ENCODE measurements around the gene NFKB2.
A peak's percentile ranks its signal among the peaks of the same experiment; 100 is the strongest.

The NFKB2 gene

GRCh38 chr10:102395400-102396316 is at the start of gene NFKB2:
Gene NFKB2, plus strand, starts transcription at chr10:102395705. Its CDS starts 255 bp downstream, at chr10:102395960.
- no peak for DNase-seq

GRCh38 chr10:102347236-102347828 is 48.2 kb upstream of the NFKB2 start:
- DNase-seq: peak; percentile 9

GRCh38 chr10:102352066-102352715 is 43.3 kb upstream of the NFKB2 start:
- DNase-seq: no peak

GRCh38 chr10:102354451-102354850 is 41.1 kb upstream of the NFKB2 start:
- no peak for DNase-seq

- no peak for DNase-seq
Measured at GRCh38 chr10:102358712-102359382, 36.7 kb upstream of the NFKB2 start.

- DNase-seq: no peak
Measured at GRCh38 chr10:102367441-102367840, 28.1 kb upstream of the NFKB2 start.

GRCh38 chr10:102368077-102368476 is 27.4 kb upstream of the NFKB2 start:
- no peak for DNase-seq

- no peak for DNase-seq
Measured at GRCh38 chr10:102371295-102371694, 24.2 kb upstream of the NFKB2 start.

- DNase-seq: no peak
Measured at GRCh38 chr10:102375250-102375649, 20.3 kb upstream of the NFKB2 start.

GRCh38 chr10:102375867-102376266 is 19.6 kb upstream of the NFKB2 start:
- no peak for DNase-seq

GRCh38 chr10:102376901-102377300 is 18.6 kb upstream of the NFKB2 start:
- DNase-seq: no peak

GRCh38 chr10:102379383-102379782 is 16.1 kb upstream of the NFKB2 start:
- DNase-seq: no peak

- no peak for DNase-seq
Measured at GRCh38 chr10:102381983-102382382, 13.5 kb upstream of the NFKB2 start.

GRCh38 chr10:102382871-102383270 is 12.6 kb upstream of the NFKB2 start:
- no peak for DNase-seq

- no peak for DNase-seq
Measured at GRCh38 chr10:102384053-102384452, 11.5 kb upstream of the NFKB2 start.

- DNase-seq: no peak
Measured at GRCh38 chr10:102384606-102385429, 10.7 kb upstream of the NFKB2 start.

- no peak for DNase-seq
Measured at GRCh38 chr10:102389894-102390293, 5.6 kb upstream of the NFKB2 start.

GRCh38 chr10:102392306-102392705 is 3.2 kb upstream of the NFKB2 start:
- no peak for DNase-seq

GRCh38 chr10:102393411-102394078 is 2.0 kb upstream of the NFKB2 start:
- no peak for DNase-seq

GRCh38 chr10:102394079-102394800 is 1.3 kb upstream of the NFKB2 start:
- DNase-seq: peak; percentile 50

GRCh38 chr10:102394801-102395399 is 605 bp upstream of the NFKB2 start:
- DNase-seq: no peak

Measured in DMS 273 treated with DMSO at 0.1 percent for 48 hours (cell line).